Coronary artery (tissue), 2 donors: Measurements from ENCODE around the gene S100A3.
"Not testable (repeated sequence)": the region's sequence is repeated elsewhere in the genome, so short reads cannot be mapped to it uniquely, and the experiment has no call there.

Experiments used
- DNase-seq: peaks from one replicate; pipeline ENCODE4 v3.0.0-alpha.2; 2017; ENCODE audit warnings: low spot score
- H3K27ac ChIP-seq, 2 donors: fragments of 200-600 bp; sonication (generic); one replicate each; pipeline ENCODE4 v1.5.1; 2016 to 2019
- H3K4me3 ChIP-seq: fragments of 200-600 bp; sonication (generic); 2 replicates; pipeline ENCODE4 v1.5.1; 2016; ENCODE audit warnings: mild to moderate bottlenecking, moderate library complexity
- CTCF ChIP-seq: fragments of 200-600 bp; sonication (generic); IDR thresholded peaks from one replicate; pipeline ENCODE4 v1.5.1; 2019; ENCODE audit warnings: antibody characterized with exemption

The S100A3 gene

DNA sequence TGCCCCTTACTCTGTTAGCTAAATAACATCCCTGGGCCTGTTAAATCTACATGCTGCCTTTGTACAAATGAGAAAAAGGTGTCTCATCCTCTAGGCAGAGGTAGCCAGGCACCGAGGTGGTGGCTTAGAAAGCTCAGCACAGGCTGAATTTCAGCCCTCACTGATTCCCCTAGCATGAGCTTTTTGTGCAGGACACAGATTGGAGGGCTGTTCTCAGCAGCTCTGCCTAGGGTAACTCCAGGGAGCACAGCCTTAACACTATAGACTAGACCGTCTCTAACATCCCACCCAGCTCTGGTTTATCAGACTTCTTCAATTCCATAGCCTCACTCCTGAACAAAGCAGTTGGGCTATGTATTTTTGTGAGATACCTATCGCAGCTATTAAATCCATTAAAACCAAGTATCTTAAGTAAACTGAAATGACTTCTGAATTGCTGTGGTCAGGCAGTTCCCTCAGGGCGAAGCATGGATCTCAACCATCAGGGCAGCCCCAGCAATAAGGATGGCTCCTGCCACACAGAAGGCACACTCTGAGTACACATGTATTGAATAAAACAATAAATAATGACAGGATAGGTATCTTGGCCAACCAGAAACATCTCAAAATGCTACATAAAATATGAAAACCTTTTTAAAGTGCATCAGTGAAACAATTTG lies 28.1 kb downstream of the S100A3 start:
- DNase-seq: no peak
- no peak overlapping the region for H3K27ac ChIP-seq
- no peak overlapping the region for H3K4me3 ChIP-seq
- TF ChIP-seq CTCF: no peak

DNA sequence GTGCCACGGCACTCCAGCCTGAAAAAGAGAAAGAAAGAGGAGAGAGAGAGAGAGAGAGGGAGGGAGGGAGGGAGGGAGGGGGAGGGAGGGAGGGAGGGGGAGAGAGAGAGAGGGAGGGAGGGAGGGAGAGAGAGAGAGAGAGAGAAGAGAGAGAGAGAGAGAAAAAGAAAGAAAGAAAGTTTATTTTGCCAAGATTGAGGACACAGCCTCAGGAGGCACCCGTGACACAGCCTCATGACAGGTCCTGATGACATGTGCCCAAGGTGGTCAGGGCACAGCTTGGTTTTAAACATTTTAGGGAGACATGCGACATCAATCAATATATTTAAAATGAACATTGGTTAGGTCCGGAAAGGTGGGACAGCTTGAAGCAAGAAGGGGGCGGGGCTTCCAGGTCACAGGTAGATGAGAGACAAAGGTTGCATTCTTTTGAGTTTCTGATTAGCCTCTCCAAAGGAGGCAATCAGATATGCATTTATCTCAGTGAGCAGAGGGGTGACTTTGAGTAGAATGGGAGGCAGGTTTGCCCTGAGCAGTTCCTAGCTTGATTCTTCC lies 28.8 kb downstream of the S100A3 start:
- not testable (repeated sequence) for H3K4me3 ChIP-seq, DNase-seq, H3K27ac ChIP-seq

- Histone ChIP-seq H3K27ac (no peak overlapping the region), H3K4me3 (no peak overlapping the region)
- no peak for TF ChIP-seq CTCF
- no peak for DNase-seq
Observed at GRCh38 chr1:153519242-153519641, 29.8 kb downstream of the S100A3 start.

- H3K4me3 ChIP-seq: no peak overlapping the region
- H3K27ac ChIP-seq: no peak overlapping the region
- TF ChIP-seq CTCF: no peak
- DNase-seq: no peak
Observed at GRCh38 chr1:153515504-153516394, 33.3 kb downstream of the S100A3 start.

GRCh38 chr1:153513666-153514065 lies 35.4 kb downstream of the S100A3 start:
- DNase-seq: no peak
- H3K4me3 ChIP-seq: no peak overlapping the region
- no peak overlapping the region for H3K27ac ChIP-seq
- no peak for TF ChIP-seq CTCF

- TF ChIP-seq CTCF: no peak
Observed at GRCh38 chr1:153513023-153513422, 36.0 kb downstream of the S100A3 start.

DNA sequence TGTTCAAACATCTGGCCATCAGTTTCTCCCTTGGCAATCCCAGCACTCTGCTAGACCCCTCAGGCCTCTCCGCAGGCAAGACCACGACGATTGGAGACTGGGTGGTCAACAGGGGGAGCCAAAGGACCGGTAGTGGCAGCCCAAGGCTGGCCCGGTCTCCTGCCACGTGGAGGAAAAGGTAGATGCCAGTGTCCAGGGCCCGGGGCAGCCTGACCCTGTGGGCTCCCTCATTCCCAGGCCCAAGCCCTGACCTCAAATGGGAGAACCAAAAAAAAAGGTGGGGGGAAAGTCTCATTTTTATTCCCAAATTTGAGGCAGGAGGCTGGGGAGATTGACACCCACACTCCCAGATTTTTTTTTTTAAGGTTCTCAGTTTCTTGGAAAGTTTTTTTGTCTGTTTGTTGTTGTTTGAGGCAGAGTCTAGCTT lies 38.1 kb downstream of the S100A3 start:
- H3K27ac ChIP-seq: no peak overlapping the region
- H3K4me3 ChIP-seq: no peak overlapping the region
- peak; percentile 74 for TF ChIP-seq CTCF
- no peak for DNase-seq

More at GRCh38 chr1:153513023-153513422, 36.0 kb downstream of the S100A3 start:
- Histone ChIP-seq H3K4me3 (no peak overlapping the region), H3K27ac (no peak overlapping the region)
- peak; percentile 58 for DNase-seq
